Retina (tissue), 1 donor: ENCODE data around the gene VTI1A.
"Not testable (repeated sequence)": the region's sequence is repeated elsewhere in the genome, so short reads cannot be mapped to it uniquely, and the experiment has no call there.

Experiments
- DNase-seq: peaks from one replicate; pipeline ENCODE4 v3.0.0-alpha.2; 2016

The VTI1A gene

GRCh38 chr10:112446855-112447619 lies at the start of gene VTI1A, which contains the start of gene ZDHHC6:
Gene VTI1A, plus strand, starts transcription at chr10:112447215. Its CDS starts 159 bp downstream, at chr10:112447374.
Gene ZDHHC6, minus strand, starts transcription at chr10:112446914. Its CDS starts 1,478 bp downstream, at chr10:112445436.
- peak; percentile 95 for DNase-seq

GRCh38 chr10:112397592-112397991 lies 49.4 kb upstream of the VTI1A start:
- no peak for DNase-seq

GRCh38 chr10:112402917-112403316 lies 44.1 kb upstream of the VTI1A start:
- no peak for DNase-seq

GRCh38 chr10:112404617-112405016 lies 42.4 kb upstream of the VTI1A start:
- no peak for DNase-seq

GRCh38 chr10:112406806-112407205 lies 40.2 kb upstream of the VTI1A start:
- DNase-seq: not testable (repeated sequence)

- no peak for DNase-seq
Measured at GRCh38 chr10:112407696-112408095, 39.3 kb upstream of the VTI1A start.

GRCh38 chr10:112409299-112409698 lies 37.7 kb upstream of the VTI1A start:
- no peak for DNase-seq

- no peak for DNase-seq
Measured at GRCh38 chr10:112409755-112410154, 37.3 kb upstream of the VTI1A start.

GRCh38 chr10:112412696-112413095 lies 34.3 kb upstream of the VTI1A start:
- no peak for DNase-seq

- DNase-seq: no peak
Measured at GRCh38 chr10:112421731-112422130, 25.3 kb upstream of the VTI1A start.

GRCh38 chr10:112424651-112425050 lies 22.4 kb upstream of the VTI1A start:
- peak; percentile 54 for DNase-seq

- no peak for DNase-seq
Measured at GRCh38 chr10:112426111-112426510, 20.9 kb upstream of the VTI1A start.

GRCh38 chr10:112429147-112429546 lies 17.9 kb upstream of the VTI1A start:
- DNase-seq: no peak

GRCh38 chr10:112429654-112430230 lies 17.3 kb upstream of the VTI1A start:
- DNase-seq: no peak

GRCh38 chr10:112433136-112433535 lies 13.9 kb upstream of the VTI1A start:
- no peak for DNase-seq

- DNase-seq: no peak
Measured at GRCh38 chr10:112434988-112435619, 11.9 kb upstream of the VTI1A start.

GRCh38 chr10:112438356-112438755 lies 8.7 kb upstream of the VTI1A start:
- DNase-seq: no peak

GRCh38 chr10:112441520-112441919 lies 5.5 kb upstream of the VTI1A start:
- no peak for DNase-seq

- DNase-seq: no peak
Measured at GRCh38 chr10:112442063-112442462, 5.0 kb upstream of the VTI1A start.

GRCh38 chr10:112446055-112446854 lies 760 bp upstream of the VTI1A start:
- no peak for DNase-seq

- no peak for DNase-seq
Measured at GRCh38 chr10:112447620-112447928, 559 bp downstream of the VTI1A start.

- DNase-seq: no peak
Measured at GRCh38 chr10:112448888-112449287, 1.9 kb downstream of the VTI1A start.
